CD14-positive monocyte (primary cell): ENCODE results near the gene CSNK1D. TPM values are rescaled to one million over a fixed set of nuclear protein-coding genes. Genes with fewer than 3 reads are reported as not detected.

ENCODE experiments used
- DNase-seq, 3 donors: peaks; one replicate each; pipeline ENCODE4 v3.0.0-alpha.2; 2011 to 2022
- H2AFZ ChIP-seq: 2 replicates; pipeline ENCODE4 v1.6.0; 2012; ENCODE audit warnings: mild to moderate bottlenecking, low read depth, low read length, inconsistent platforms; ENCODE audit not compliant: insufficient read depth, poor library complexity, severe bottlenecking
- H3K27ac ChIP-seq, 2 donors: 1 replicate in 1 of 2; 2 replicates in 1 of 2; pipeline ENCODE4 v1.5.1; 2012 to 2013; ENCODE audit warnings: low read length in 2 of 2, control low read depth in 1 of 2, inconsistent platforms in 1 of 2, low read depth in 1 of 2, mild to moderate bottlenecking in 1 of 2
- H3K27me3 ChIP-seq, 2 donors: one replicate each; pipeline versions ENCODE4 v1.6.0 to v1.6.1; 2011 to 2013; ENCODE audit warnings: low read length in 2 of 2; ENCODE audit not compliant: control insufficient read depth in 2 of 2, insufficient read depth in 2 of 2
- H3K36me3 ChIP-seq, 2 donors: replicated peaks in 1 of 2; 1 replicate in 1 of 2; 2 replicates in 1 of 2; pipeline versions ENCODE4 v1.5.1 to v1.6.1; 2012 to 2013; ENCODE audit warnings: low read length in 2 of 2, control low read depth in 1 of 2, inconsistent platforms in 1 of 2, mild to moderate bottlenecking in 1 of 2; ENCODE audit not compliant: insufficient read depth in 2 of 2, control insufficient read depth in 1 of 2
- H3K4me1 ChIP-seq, 2 donors: 1 replicate in 1 of 2; 2 replicates in 1 of 2; pipeline versions ENCODE4 v1.5.1 to v1.6.1; 2012 to 2013; ENCODE audit warnings: low read length in 2 of 2, control low read depth in 1 of 2, inconsistent platforms in 1 of 2, mild to moderate bottlenecking in 1 of 2, moderate library complexity in 1 of 2; ENCODE audit not compliant: insufficient read depth in 2 of 2, control insufficient read depth in 1 of 2
- H3K4me2 ChIP-seq: replicated peaks from 2 replicates; pipeline ENCODE3; 2012; ENCODE audit warnings: low read length, moderate library complexity, mild to moderate bottlenecking; ENCODE audit not compliant: poor library complexity, severe bottlenecking; ENCODE audit errors: extremely low read depth
- H3K4me3 ChIP-seq, 3 experiments: fragments of 200-600 bp in 1 of 3; sonication (generic) in 1 of 3; replicated peaks in 1 of 3; 1 replicate in 2 of 3; 2 replicates in 1 of 3; pipeline ENCODE4 v1.5.1; 2011 to 2013; ENCODE audit warnings: low read length in 3 of 3, mild to moderate bottlenecking in 3 of 3, control low read depth in 2 of 3, low read depth in 2 of 3, inconsistent platforms in 1 of 3, moderate library complexity in 1 of 3
- H3K79me2 ChIP-seq: 2 replicates; pipeline ENCODE4 v1.6.0; 2012; ENCODE audit warnings: mild to moderate bottlenecking, control low read depth, inconsistent platforms, low read length, moderate library complexity; ENCODE audit not compliant: insufficient read depth
- H3K9ac ChIP-seq: 2 replicates; pipeline ENCODE4 v1.6.0; 2017; ENCODE audit warnings: low read length, mild to moderate bottlenecking; ENCODE audit not compliant: insufficient read depth, poor library complexity, severe bottlenecking
- H3K9me3 ChIP-seq, 2 donors: replicated peaks in 1 of 2; 1 replicate in 1 of 2; 2 replicates in 1 of 2; pipeline versions ENCODE4 v1.5.1 to v1.6.1; 2012 to 2013; ENCODE audit warnings: low read length in 2 of 2, control low read depth in 1 of 2; ENCODE audit not compliant: control insufficient read depth in 1 of 2, insufficient read depth in 1 of 2
- H4K20me1 ChIP-seq: 2 replicates; pipeline ENCODE4 v1.6.0; 2012; ENCODE audit warnings: mild to moderate bottlenecking, low read length, control low read depth, moderate library complexity; ENCODE audit not compliant: insufficient read depth
- H3K27ac Mint-ChIP-seq, 7 donors: one replicate each; pipeline ENCODE4 v1.8.0; 2020; ENCODE audit warnings: mild to moderate bottlenecking in 7 of 7, mixed read lengths in 7 of 7, moderate library complexity in 6 of 7, inconsistent platforms in 2 of 7
- H3K27me3 Mint-ChIP-seq, 3 donors: one replicate each; pipeline ENCODE4 v1.8.0; 2021 to 2022; ENCODE audit warnings: low read depth in 3 of 3, mild to moderate bottlenecking in 3 of 3, mixed read lengths in 3 of 3, moderate library complexity in 3 of 3, inconsistent platforms in 1 of 3
- H3K36me3 Mint-ChIP-seq, 2 donors: one replicate each; pipeline ENCODE4 v1.8.0; 2020; ENCODE audit warnings: mixed read lengths in 2 of 2, inconsistent platforms in 1 of 2, mild to moderate bottlenecking in 1 of 2
- H3K4me1 Mint-ChIP-seq: one replicate; pipeline ENCODE4 v1.8.0; 2020; ENCODE audit warnings: mild to moderate bottlenecking, mixed read lengths
- H3K4me3 Mint-ChIP-seq, 2 donors: one replicate each; pipeline ENCODE4 v1.8.0; 2020; ENCODE audit warnings: mild to moderate bottlenecking in 2 of 2, mixed read lengths in 2 of 2, moderate library complexity in 1 of 2
- H3K9me3 Mint-ChIP-seq, 7 donors: one replicate each; pipeline ENCODE4 v1.8.0; 2020 to 2022; ENCODE audit warnings: mixed read lengths in 7 of 7, mild to moderate bottlenecking in 6 of 7, moderate library complexity in 6 of 7, inconsistent platforms in 2 of 7
- WGBS: methylation state at CpG from one replicate; pipeline ENCODE4 v1.1.5; 2013; ENCODE audit warnings: missing lambda C conversion rate; ENCODE audit not compliant: insufficient coverage; 5-methylcytosine and 5-hydroxymethylcytosine counted together
- intact Hi-C, 2 donors: fragments of 100-400 bp; cut with micrococcal nuclease; formaldehyde crosslinking; loops; one replicate each; pipeline versions ENCODE4 v1.15.0 to v1.15.1; 2023
- polyA plus RNA-seq, 3 donors: library from polyadenylated mRNA; depleted of rRNA in 1 of 3; unstranded in 2 of 3; stranded (reverse) in 1 of 3; fragments of 300-500 nt in 2 of 3; fragments of >200 nt in 1 of 3; fragmentation: Illumina TruSeq in 2 of 3; gene quantifications; 1 replicate in 2 of 3; 2 replicates in 1 of 3; pipeline ENCODE4 v1.2.3, GENCODE V29; 2012 to 2021
- TF ChIP-seq, protein P1 (sequence below): fragments of 200-600 bp; IDR thresholded peaks from one replicate; pipeline ENCODE4 v1.8.0; 2022; ENCODE audit warnings: antibody characterized with exemption, mild to moderate bottlenecking

Gene CSNK1D
- polyA plus RNA-seq, 3 donors: 47.0 to 299 (median 60.9) TPM

- Mint-ChIP-seq H3K27me3 (peaks cover 0 to 5% (median 2%) of the 10 kb centered on the region in 3 donors), H3K36me3 (no peaks in the 10 kb centered on the region), H3K9me3 (peaks cover 0 to 9% (median 0%) of the 10 kb centered on the region in 7 donors), H3K27ac (peak overlapping the region in 4 of 7 donors; percentile 33 to 92 (median 74)), H3K4me1 (peaks cover 34% of the 10 kb centered on the region), H3K4me3 (no peak overlapping the region)
- H3K36me3 ChIP-seq: no peaks in the 10 kb centered on the region
- H3K27ac ChIP-seq: peak overlapping the region in 1 of 2 donors; percentile 20
- no peaks in the 10 kb centered on the region for H3K9me3 ChIP-seq
- TF ChIP-seq, protein P1, sequence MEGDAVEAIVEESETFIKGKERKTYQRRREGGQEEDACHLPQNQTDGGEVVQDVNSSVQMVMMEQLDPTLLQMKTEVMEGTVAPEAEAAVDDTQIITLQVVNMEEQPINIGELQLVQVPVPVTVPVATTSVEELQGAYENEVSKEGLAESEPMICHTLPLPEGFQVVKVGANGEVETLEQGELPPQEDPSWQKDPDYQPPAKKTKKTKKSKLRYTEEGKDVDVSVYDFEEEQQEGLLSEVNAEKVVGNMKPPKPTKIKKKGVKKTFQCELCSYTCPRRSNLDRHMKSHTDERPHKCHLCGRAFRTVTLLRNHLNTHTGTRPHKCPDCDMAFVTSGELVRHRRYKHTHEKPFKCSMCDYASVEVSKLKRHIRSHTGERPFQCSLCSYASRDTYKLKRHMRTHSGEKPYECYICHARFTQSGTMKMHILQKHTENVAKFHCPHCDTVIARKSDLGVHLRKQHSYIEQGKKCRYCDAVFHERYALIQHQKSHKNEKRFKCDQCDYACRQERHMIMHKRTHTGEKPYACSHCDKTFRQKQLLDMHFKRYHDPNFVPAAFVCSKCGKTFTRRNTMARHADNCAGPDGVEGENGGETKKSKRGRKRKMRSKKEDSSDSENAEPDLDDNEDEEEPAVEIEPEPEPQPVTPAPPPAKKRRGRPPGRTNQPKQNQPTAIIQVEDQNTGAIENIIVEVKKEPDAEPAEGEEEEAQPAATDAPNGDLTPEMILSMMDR: no peak
- H3K27me3 ChIP-seq: no peaks in the 10 kb centered on the region
- intact Hi-C loops: no loop called here
- no peak overlapping the region for H2AFZ ChIP-seq
- no peak for DNase-seq
- H3K4me2 ChIP-seq: no peak overlapping the region
- WGBS: 92% methylated on average over 3 of the region's 9 CpGs
- peaks cover 38 to 40% of the 10 kb centered on the region in 2 donors for H3K4me1 ChIP-seq
- H4K20me1 ChIP-seq: no peaks in the 10 kb centered on the region
- no peak overlapping the region for H3K4me3 ChIP-seq
- H3K9ac ChIP-seq: no peak overlapping the region
- H3K79me2 ChIP-seq: peaks cover 4% of the 10 kb centered on the region
Observed at GRCh38 chr17:82287013-82287867, 13.7 kb upstream of the CSNK1D start.

DNA sequence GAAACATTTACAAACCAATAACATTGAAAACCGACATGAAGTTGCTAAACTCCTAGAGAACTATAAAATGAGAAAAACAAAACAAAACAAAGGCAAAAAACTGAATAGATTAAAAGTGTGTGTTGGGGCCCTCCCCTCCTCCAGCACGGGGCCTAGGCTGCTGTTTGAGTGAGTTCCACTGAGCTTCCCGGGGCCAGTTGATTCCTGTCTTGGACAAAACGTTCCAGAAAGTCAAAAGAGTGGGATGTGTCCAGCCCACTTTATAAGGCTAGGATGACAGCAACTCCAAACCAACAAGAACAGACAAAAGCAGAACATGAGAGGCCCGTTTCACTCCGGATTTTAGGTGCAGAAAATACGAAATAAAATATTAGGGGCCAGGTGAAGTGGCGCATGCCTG, 11.6 kb upstream of the CSNK1D start:
- no peak for DNase-seq
- H3K27ac Mint-ChIP-seq: peak overlapping the region in 1 of 7 donors; percentile 55
- peaks cover 0 to 7% (median 5%) of the 10 kb centered on the region in 3 donors for H3K27me3 Mint-ChIP-seq
- Histone ChIP-seq H3K27me3 (no peaks in the 10 kb centered on the region), H3K9ac (no peak overlapping the region), H3K79me2 (no peaks in the 10 kb centered on the region), H3K9me3 (no peaks in the 10 kb centered on the region), H3K4me1 (peaks cover 34 to 46% of the 10 kb centered on the region in 2 donors), H3K36me3 (no peaks in the 10 kb centered on the region), H2AFZ (no peak overlapping the region), H4K20me1 (no peaks in the 10 kb centered on the region), H3K4me3 (no peak overlapping the region), H3K4me2 (no peak overlapping the region), H3K27ac (no peak overlapping the region)
- H3K4me3 Mint-ChIP-seq: no peak overlapping the region
- TF ChIP-seq, protein P1: no peak
- H3K9me3 Mint-ChIP-seq: peaks cover 0 to 7% (median 0%) of the 10 kb centered on the region in 7 donors
- intact Hi-C loops: no loop called here
- WGBS: 100% methylated on average over 1 of the region's 8 CpGs
- H3K36me3 Mint-ChIP-seq: no peaks in the 10 kb centered on the region
- peaks cover 32% of the 10 kb centered on the region for H3K4me1 Mint-ChIP-seq
